Cardiac fibroblast (primary cell): ENCODE measurements around the gene ABRACL.

ENCODE experiments used
- DNase-seq, 2 donors: peaks; one replicate each; pipeline versions ENCODE4 v3.0.0 to v3.0.0-alpha.2; 2010; ENCODE audit warnings: low read depth in 2 of 2
- H3K4me3 ChIP-seq, 2 donors: replicated peaks in 1 of 2; 1 replicate in 1 of 2; 2 replicates in 1 of 2; pipeline ENCODE4 v1.5.1; 2011; ENCODE audit warnings: low read depth in 2 of 2, low read length in 2 of 2, mild to moderate bottlenecking in 2 of 2, moderate library complexity in 1 of 2
- CTCF ChIP-seq: IDR thresholded peaks from one replicate; pipeline ENCODE4 v1.5.1; 2011; ENCODE audit warnings: low read depth, mild to moderate bottlenecking, low read length, inconsistent platforms

ABRACL gene

DNA sequence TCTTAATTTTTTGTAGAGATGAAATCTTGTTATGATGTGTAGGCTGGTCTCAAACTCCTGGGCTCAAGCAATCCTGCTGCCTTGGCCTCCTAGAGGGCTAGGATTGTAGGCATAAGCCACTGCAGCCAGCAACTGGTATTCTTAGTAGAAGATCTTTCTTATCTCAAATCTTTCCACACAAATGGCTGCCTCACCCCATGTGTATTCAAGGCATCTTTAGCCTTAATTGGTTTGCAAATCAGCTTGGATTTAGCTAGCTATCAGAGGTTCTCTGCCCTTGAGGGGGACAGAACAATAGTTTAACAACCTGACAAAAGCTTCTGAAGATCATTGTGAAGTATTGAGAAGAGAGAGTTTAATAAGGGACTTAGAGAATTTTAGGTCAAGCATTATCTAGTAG, 17.9 kb upstream of the ABRACL start:
- no peak overlapping the region for H3K4me3 ChIP-seq
- DNase-seq, result no peak
- TF ChIP-seq CTCF, result no peak

DNA sequence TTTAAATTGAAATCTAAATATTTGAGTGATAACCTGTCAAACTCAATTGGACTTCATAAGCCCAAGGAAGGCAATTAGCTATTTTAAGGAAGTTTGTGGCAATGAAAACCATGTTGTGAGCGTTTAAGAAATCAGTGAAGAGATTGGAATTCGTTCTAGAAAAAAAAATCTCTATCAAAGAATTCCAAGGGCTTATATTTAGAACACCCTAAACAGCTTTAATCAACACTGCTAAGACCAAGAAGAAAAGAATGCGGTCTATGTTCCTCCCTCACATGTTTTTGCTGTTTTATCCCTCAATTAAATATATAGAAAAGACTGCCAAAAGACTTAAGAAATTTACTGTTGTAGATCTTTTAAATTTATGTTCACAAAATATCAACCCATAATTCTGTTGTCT, 16.6 kb upstream of the ABRACL start:
- no peak for TF ChIP-seq CTCF
- no peak for DNase-seq
- no peak overlapping the region for H3K4me3 ChIP-seq

GRCh38 chr6:139013185-139013800, 15.3 kb upstream of the ABRACL start:
- H3K4me3 ChIP-seq, result no peak overlapping the region
- no peak for TF ChIP-seq CTCF
- no peak for DNase-seq

GRCh38 chr6:139014945-139015344, 13.6 kb upstream of the ABRACL start:
- no peak overlapping the region for H3K4me3 ChIP-seq
- TF ChIP-seq CTCF, result no peak
- DNase-seq, result no peak

GRCh38 chr6:139016337-139017213, 12.0 kb upstream of the ABRACL start:
- TF ChIP-seq CTCF, result no peak
- no peak overlapping the region for H3K4me3 ChIP-seq
- peak in 1 of 2 donors; percentile 22 for DNase-seq

DNA sequence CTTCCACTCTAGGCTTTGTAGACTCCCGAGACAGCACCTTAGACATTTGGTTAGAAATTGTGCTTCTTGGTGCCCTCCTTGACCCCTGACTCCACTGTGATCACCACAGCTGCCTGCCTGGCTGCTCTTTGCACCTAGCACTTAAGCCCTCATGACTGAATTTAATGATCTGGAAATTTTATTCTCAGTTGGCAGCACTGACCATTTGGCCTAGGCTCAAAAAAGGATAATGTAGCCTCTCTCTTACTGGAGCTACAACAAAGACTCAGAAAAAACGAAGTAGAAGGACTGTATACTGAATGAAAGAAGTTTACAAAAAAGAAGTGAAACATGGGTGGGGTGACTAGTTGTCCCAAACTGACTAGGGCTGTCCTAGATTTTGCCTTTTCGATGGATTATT, 11.3 kb upstream of the ABRACL start:
- TF ChIP-seq CTCF, result no peak
- DNase-seq, result peak in 1 of 2 donors; percentile 16
- no peak overlapping the region for H3K4me3 ChIP-seq
